H1 (cell line): Measurements from ENCODE around the gene CHST3. TPM values are rescaled to one million over a fixed set of nuclear protein-coding genes. Genes with fewer than 3 reads are reported as not detected.

ENCODE experiments used
- CTCF ChIA-PET: fragments of 300-600 bp; sonication (Branson Sonifier 250); formaldehyde crosslinking; loops from one replicate; lab custom pipeline; 2021; ENCODE audit not compliant: partially characterized antibody; lab: Charles Lee
- POLR2A ChIA-PET: fragments of 300-600 bp; sonication (Branson Sonifier 250); formaldehyde crosslinking; loops from one replicate; lab custom pipeline; 2021; ENCODE audit warnings: inconsistent platforms; ENCODE audit not compliant: partially characterized antibody; lab: Charles Lee
- DNase-seq, 2 experiments: peaks; one replicate each; pipeline versions ENCODE4 v3.0.0 to v3.0.0-alpha.2; 2010 to 2022; ENCODE audit warnings: low spot score in 2 of 2, low read depth in 1 of 2, mixed read lengths in 1 of 2
- FAIRE-seq: peaks from 2 replicates; lab custom pipeline; 2011; peaks lifted over from hg19 to GRCh38; lab: Jason Lieb, UNC
- H2AFZ ChIP-seq: 2 replicates; pipeline ENCODE4 v1.8.1; 2012; ENCODE audit warnings: low read length, inconsistent platforms
- H2AK5ac ChIP-seq: 2 replicates; pipeline ENCODE4 v1.6.1; 2013; ENCODE audit warnings: low read depth, low read length
- H2BK120ac ChIP-seq: replicated peaks from 2 replicates; pipeline ENCODE3; 2013; ENCODE audit warnings: low read depth, low read length, inconsistent platforms
- H2BK12ac ChIP-seq: 2 replicates; pipeline ENCODE4 v1.6.1; 2013; ENCODE audit warnings: low read depth, low read length
- H2BK15ac ChIP-seq: 2 replicates; pipeline ENCODE4 v1.6.1; 2013; ENCODE audit warnings: low read length
- H2BK20ac ChIP-seq: 2 replicates; pipeline ENCODE4 v1.6.1; 2013; ENCODE audit warnings: low read length
- H2BK5ac ChIP-seq: 2 replicates; pipeline ENCODE4 v1.6.1; 2013; ENCODE audit warnings: low read depth, low read length
- H3K14ac ChIP-seq: 2 replicates; pipeline ENCODE4 v1.6.1; 2013; ENCODE audit warnings: inconsistent platforms; ENCODE audit not compliant: insufficient read length
- H3K18ac ChIP-seq: 2 replicates; pipeline ENCODE4 v1.6.1; 2013; ENCODE audit warnings: low read length; ENCODE audit errors: extremely low read depth
- H3K23ac ChIP-seq: 2 replicates; pipeline ENCODE4 v1.6.1; 2013; ENCODE audit warnings: inconsistent platforms; ENCODE audit not compliant: insufficient read length
- H3K23me2 ChIP-seq: 2 replicates; pipeline ENCODE4 v1.6.1; 2013; ENCODE audit warnings: low read depth, low read length
- H3K27ac ChIP-seq: 2 replicates; pipeline ENCODE4 v1.6.1; 2011; ENCODE audit warnings: low read depth, low read length, inconsistent platforms
- H3K27me3 ChIP-seq, 4 experiments: replicated peaks in 1 of 4; 1 replicate in 1 of 4; 2 replicates in 3 of 4; pipeline versions ENCODE4 v1.6.1 to v1.8.1; 2011 to 2013; ENCODE audit warnings: low read length in 3 of 4, mild to moderate bottlenecking in 3 of 4, inconsistent platforms in 2 of 4, mixed read lengths in 2 of 4, moderate library complexity in 1 of 4; ENCODE audit not compliant: control insufficient read depth in 3 of 4, insufficient read depth in 3 of 4; ENCODE audit errors: extremely low read depth in 1 of 4
- H3K36me3 ChIP-seq, 4 experiments: 2 replicates each; pipeline versions ENCODE4 v1.6.1 to v1.8.1; 2011 to 2013; ENCODE audit warnings: mild to moderate bottlenecking in 4 of 4, low read length in 3 of 4, moderate library complexity in 2 of 4, control low read depth in 1 of 4, inconsistent platforms in 1 of 4; ENCODE audit not compliant: insufficient read depth in 4 of 4, control insufficient read depth in 2 of 4
- H3K4ac ChIP-seq: replicated peaks from 2 replicates; pipeline ENCODE3; 2013; ENCODE audit warnings: low read length, low read depth, mixed read lengths, inconsistent platforms; ENCODE audit not compliant: insufficient read length
- H3K4me1 ChIP-seq, 4 experiments: replicated peaks in 1 of 4; 1 replicate in 1 of 4; 2 replicates in 3 of 4; pipeline versions ENCODE4 v1.6.1 to v1.8.1; 2011 to 2013; ENCODE audit warnings: low read length in 3 of 4, inconsistent platforms in 2 of 4, mixed read lengths in 1 of 4; ENCODE audit not compliant: insufficient read depth in 4 of 4, control insufficient read depth in 3 of 4
- H3K4me2 ChIP-seq, 2 experiments: 2 replicates each; pipeline versions ENCODE4 v1.6.1 to v1.8.1; 2011 to 2013; ENCODE audit warnings: low read depth in 2 of 2, low read length in 2 of 2, control low read depth in 1 of 2, inconsistent platforms in 1 of 2, mild to moderate bottlenecking in 1 of 2; ENCODE audit not compliant: insufficient read depth in 1 of 2
- H3K4me3 ChIP-seq, 4 experiments: fragments of 200-600, 300-600 bp in 1 of 4; sonication (generic), shearing (Covaris generic), sonication (Bioruptor Twin) in 1 of 4; 2 replicates each; pipeline versions ENCODE4 v1.5.1 to v1.8.1; 2011 to 2016; ENCODE audit warnings: low read length in 4 of 4, low read depth in 3 of 4, control low read depth in 2 of 4, inconsistent platforms in 2 of 4, mild to moderate bottlenecking in 2 of 4, mixed read lengths in 1 of 4, moderate library complexity in 1 of 4; ENCODE audit not compliant: insufficient read depth in 2 of 4; ENCODE audit errors: extremely low read depth in 1 of 4
- H3K56ac ChIP-seq: replicated peaks from 2 replicates; pipeline ENCODE3; 2013; ENCODE audit warnings: low read depth, mild to moderate bottlenecking, mixed read lengths, low read length, inconsistent platforms; ENCODE audit not compliant: insufficient read length
- H3K79me1 ChIP-seq: 2 replicates; pipeline ENCODE4 v1.6.1; 2013; ENCODE audit warnings: low read depth, low read length, control low read depth
- H3K79me2 ChIP-seq, 2 experiments: 2 replicates each; pipeline versions ENCODE4 v1.6.1 to v1.8.1; 2012 to 2013; ENCODE audit warnings: low read length in 2 of 2, mild to moderate bottlenecking in 2 of 2, inconsistent platforms in 1 of 2; ENCODE audit not compliant: insufficient read depth in 2 of 2, control insufficient read depth in 1 of 2
- H3K9ac ChIP-seq, 4 experiments: replicated peaks in 1 of 4; 1 replicate in 1 of 4; 2 replicates in 3 of 4; pipeline versions ENCODE4 v1.6.1 to v1.8.1; 2011 to 2013; ENCODE audit warnings: low read depth in 3 of 4, low read length in 3 of 4, control low read depth in 2 of 4, mild to moderate bottlenecking in 2 of 4, moderate library complexity in 2 of 4, inconsistent platforms in 1 of 4; ENCODE audit errors: extremely low read depth in 1 of 4
- H3K9me3 ChIP-seq, 2 experiments: 2 replicates each; pipeline versions ENCODE4 v1.6.1 to v1.8.1; 2012 to 2013; ENCODE audit warnings: mild to moderate bottlenecking in 2 of 2, moderate library complexity in 2 of 2, control low read depth in 1 of 2, inconsistent platforms in 1 of 2, low read depth in 1 of 2, low read length in 1 of 2, mixed read lengths in 1 of 2; ENCODE audit not compliant: insufficient read depth in 2 of 2
- H4K20me1 ChIP-seq, 2 experiments: replicated peaks in 1 of 2; 2 replicates each; pipeline versions ENCODE3 to v1.8.1; 2011 to 2013; ENCODE audit warnings: inconsistent platforms in 2 of 2, low read length in 2 of 2, mild to moderate bottlenecking in 1 of 2; ENCODE audit not compliant: insufficient read depth in 2 of 2, control insufficient read depth in 1 of 2
- H4K5ac ChIP-seq: 2 replicates; pipeline ENCODE4 v1.6.1; 2013; ENCODE audit warnings: low read length, low read depth, mixed read lengths, inconsistent platforms; ENCODE audit not compliant: insufficient read length
- H4K8ac ChIP-seq: 2 replicates; pipeline ENCODE4 v1.8.0; 2013; ENCODE audit warnings: mild to moderate bottlenecking, moderate library complexity, low read length, inconsistent platforms; ENCODE audit not compliant: insufficient read depth; ENCODE audit errors: extremely low read depth
- H4K91ac ChIP-seq: replicated peaks from 2 replicates; pipeline ENCODE3; 2013; ENCODE audit warnings: low read length, mixed read lengths, inconsistent platforms; ENCODE audit not compliant: insufficient read length
- WGBS, 2 experiments: shearing (Covaris generic) in 1 of 2; methylation state at CpG; one replicate each; pipeline versions ENCODE4 v1.1.6 to v1.1.7; 2013 to 2015; ENCODE audit warnings: low lambda C conversion rate in 2 of 2, mixed read lengths in 2 of 2, inconsistent platforms in 1 of 2, low coverage in 1 of 2, missing lambda C conversion rate in 1 of 2; ENCODE audit not compliant: insufficient replicate concordance in 2 of 2, insufficient coverage in 1 of 2, insufficient read length in 1 of 2; ENCODE audit errors: extremely low coverage in 1 of 2, missing lambda C conversion rate in 1 of 2; 5-methylcytosine and 5-hydroxymethylcytosine counted together
- polyA plus RNA-seq, 7 experiments: library from polyadenylated mRNA; depleted of rRNA in 3 of 7; stranded (reverse) in 5 of 7; unstranded in 2 of 7; fragments of >200 nt in 5 of 7; fragments of 200-250 nt in 2 of 7; gene quantifications; 1 replicate in 5 of 7; 2 replicates in 1 of 7; 4 replicates in 1 of 7; pipeline versions ENCODE4 v1.2.1 to v1.2.3, GENCODE V29; 2011 to 2013; ENCODE audit warnings: missing spikeins in 2 of 7, mixed read lengths in 2 of 7
- total RNA-seq: library from RNA; stranded (reverse); fragmentation: NEBNext Ultra II Directional; extraction: Animal tissue kit (Norgen Biotek cat#: 25700); gene quantifications from 2 replicates; pipeline ENCODE4 v1.2.1, GENCODE V29; 2021

CHST3 gene
- total and polyA plus RNA-seq, 2 of the 8 experiments (the other 6 are each of a cell fraction or from before 2014, with no cell fraction given) = 2.0 to 5.8 TPM

- WGBS, 2 experiments = 84% methylated on average over 2 of the region's 2 CpGs; no CpG with 5 or more reads in 1 of the 2 experiments
- no peaks in the 10 kb centered on the region for H3K23me2 ChIP-seq
- no peak overlapping the region for H3K27ac ChIP-seq
Measured at GRCh38 chr10:72014197-72014596, 50.0 kb downstream of the CHST3 start.

More at GRCh38 chr10:72014197-72014596, 50.0 kb downstream of the CHST3 start:
- H2AK5ac ChIP-seq = no peak overlapping the region
- H2AFZ ChIP-seq = no peak overlapping the region
- DNase-seq = no peak
- H3K9me3 ChIP-seq = no peaks in the 10 kb centered on the region
- H4K91ac ChIP-seq = no peak overlapping the region
- H4K8ac ChIP-seq = no peak overlapping the region
- H3K4me3 ChIP-seq = no peak overlapping the region
- no peak overlapping the region for H4K5ac ChIP-seq
- no peak overlapping the region for H2BK20ac ChIP-seq
- H2BK5ac ChIP-seq = 0 out of 2 replicates have a peak overlapping the region, but pooled peaks have one; percentile 44
- H2BK120ac ChIP-seq = no peak overlapping the region
- no peak overlapping the region for H3K4ac ChIP-seq
- no peak overlapping the region for H3K4me2 ChIP-seq
- POLR2A ChIA-PET = interaction anchor here (0.9 kb wide), 1 partner anchor 17 kb away, joined by 4 read pairs; no protein-coding TSS in a partner anchor
- no peak for FAIRE-seq
- H4K20me1 ChIP-seq = no peaks in the 10 kb centered on the region
- H2BK15ac ChIP-seq = no peak overlapping the region
- no peak overlapping the region for H3K23ac ChIP-seq
- no peak overlapping the region for H3K56ac ChIP-seq
- no peaks in the 10 kb centered on the region for H3K27me3 ChIP-seq
- no peaks in the 10 kb centered on the region for H3K36me3 ChIP-seq
- H3K79me1 ChIP-seq = no peaks in the 10 kb centered on the region
- no peak overlapping the region for H3K18ac ChIP-seq
- H3K79me2 ChIP-seq = no peaks in the 10 kb centered on the region
- CTCF ChIA-PET = interaction anchor here (0.7 to 2.4 kb wide), 8 partner anchors 21 to 118 kb away, joined by 3 to 12 read pairs (median 3); no protein-coding TSS in a partner anchor
- no peak overlapping the region for H3K14ac ChIP-seq
- H3K9ac ChIP-seq = no peak overlapping the region
- H2BK12ac ChIP-seq = no peak overlapping the region
- peaks cover 0 to 4% (median under 1%) of the 10 kb centered on the region in 4 experiments; a peak in 3 of 7 replicates for H3K4me1 ChIP-seq
